Astrocyte of the spinal cord (primary cell): ENCODE results near the gene AJAP1.

ENCODE experiments used
- DNase-seq: peaks from one replicate; pipeline ENCODE4 v3.0.0; 2011; ENCODE audit warnings: low read depth, low spot score
- H3K4me3 ChIP-seq: 2 replicates; pipeline ENCODE4 v1.5.1; 2011; ENCODE audit warnings: low read depth, mild to moderate bottlenecking, low read length, moderate library complexity
- CTCF ChIP-seq: IDR thresholded peaks from 2 replicates; pipeline ENCODE4 v1.5.1; 2012; ENCODE audit warnings: low read depth, mild to moderate bottlenecking, low read length, inconsistent platforms
- in situ Hi-C: cut with HindIII; loops from 2 replicates; pipeline ENCODE4 v1.10.0; 2017; ENCODE audit warnings: low sequenced_read_pairs

Gene AJAP1

GRCh38 chr1:4628992-4629391 is 25.4 kb upstream of the AJAP1 start:
- no peak overlapping the region for H3K4me3 ChIP-seq
- no peak for DNase-seq
- in situ Hi-C loops: no loop called here
- no peak for TF ChIP-seq CTCF

DNA sequence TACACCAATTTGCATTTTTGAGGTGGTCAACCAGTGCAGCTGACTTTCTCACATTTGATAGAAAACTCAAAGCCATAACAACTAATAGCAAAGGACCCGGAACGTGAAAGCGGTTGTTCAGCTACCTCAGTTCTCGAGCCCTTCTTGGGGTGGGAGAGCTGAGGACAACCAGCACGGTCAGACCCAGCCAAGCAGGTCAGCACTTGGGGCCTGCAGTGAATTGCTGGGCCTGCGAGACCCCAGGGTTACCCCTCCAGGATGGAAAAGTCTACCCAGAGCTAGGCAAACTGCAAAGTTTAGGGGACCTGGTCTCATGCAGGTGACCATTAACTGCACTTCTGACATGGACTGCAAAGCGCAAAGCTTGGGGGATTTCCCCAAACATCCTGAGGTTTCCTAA is 23.8 kb upstream of the AJAP1 start:
- H3K4me3 ChIP-seq: no peak overlapping the region
- no peak for DNase-seq
- in situ Hi-C loops: no loop called here
- TF ChIP-seq CTCF: no peak

- in situ Hi-C loops: no loop called here
- DNase-seq: no peak
- no peak for TF ChIP-seq CTCF
- no peak overlapping the region for H3K4me3 ChIP-seq
Observed at GRCh38 chr1:4631321-4631720, 23.1 kb upstream of the AJAP1 start.

DNA sequence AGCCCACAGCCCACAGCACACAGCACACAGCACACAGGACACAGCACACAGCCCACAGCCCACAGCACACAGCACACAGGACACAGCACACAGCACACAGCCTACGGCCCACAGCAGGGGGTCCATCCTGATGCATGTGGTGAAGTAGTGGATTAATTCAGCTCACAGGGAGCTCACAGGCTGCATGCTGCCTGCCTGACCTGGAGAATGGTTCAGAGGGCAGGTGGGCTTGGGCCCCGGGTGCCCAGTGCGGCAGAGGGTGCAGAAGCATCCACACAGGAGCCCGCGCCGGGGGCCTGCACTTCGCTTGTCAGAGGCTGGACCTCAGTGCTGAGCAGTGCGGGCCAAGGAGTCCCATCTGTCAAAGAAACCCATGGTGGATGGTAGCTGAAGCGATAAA is 21.1 kb upstream of the AJAP1 start:
- TF ChIP-seq CTCF: no peak
- in situ Hi-C loops: no loop called here
- H3K4me3 ChIP-seq: no peak overlapping the region
- no peak for DNase-seq

DNA sequence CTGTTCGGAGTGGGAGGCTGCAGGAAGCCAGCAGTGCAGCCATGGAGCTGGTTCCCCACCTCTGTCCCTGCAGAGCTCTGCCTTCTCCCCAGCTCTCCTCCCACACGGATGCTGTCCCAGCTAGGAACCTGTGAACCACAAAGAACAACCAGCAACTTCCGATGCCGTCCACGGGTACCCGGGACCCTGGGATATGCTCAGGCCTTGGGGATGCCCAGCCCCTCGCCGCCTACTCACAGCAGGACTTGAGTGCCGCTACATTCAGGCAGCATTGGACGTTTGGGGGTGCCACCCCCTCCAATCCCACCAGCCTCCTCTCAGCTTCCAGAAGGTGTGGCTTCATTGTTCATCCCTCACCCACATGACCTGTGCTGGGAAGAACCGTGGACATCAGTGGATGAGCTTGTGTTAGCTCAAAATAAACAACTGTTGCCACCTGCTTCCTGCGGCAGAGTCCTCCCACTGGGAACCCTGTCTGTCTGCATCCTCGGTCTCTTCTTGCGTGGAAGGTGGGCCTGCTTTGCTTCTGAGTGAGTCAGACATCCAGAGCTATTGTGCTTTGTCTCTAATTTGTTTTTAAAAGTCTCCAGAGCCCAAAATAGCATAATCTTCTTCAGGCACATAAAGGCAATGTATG is 20.1 kb upstream of the AJAP1 start:
- TF ChIP-seq CTCF: no peak
- DNase-seq: no peak
- H3K4me3 ChIP-seq: no peak overlapping the region
- in situ Hi-C loops: no loop called here

- in situ Hi-C loops: no loop called here
- TF ChIP-seq CTCF: no peak
- no peak overlapping the region for H3K4me3 ChIP-seq
- no peak for DNase-seq
Observed at GRCh38 chr1:4634793-4635406, 19.5 kb upstream of the AJAP1 start.

DNA sequence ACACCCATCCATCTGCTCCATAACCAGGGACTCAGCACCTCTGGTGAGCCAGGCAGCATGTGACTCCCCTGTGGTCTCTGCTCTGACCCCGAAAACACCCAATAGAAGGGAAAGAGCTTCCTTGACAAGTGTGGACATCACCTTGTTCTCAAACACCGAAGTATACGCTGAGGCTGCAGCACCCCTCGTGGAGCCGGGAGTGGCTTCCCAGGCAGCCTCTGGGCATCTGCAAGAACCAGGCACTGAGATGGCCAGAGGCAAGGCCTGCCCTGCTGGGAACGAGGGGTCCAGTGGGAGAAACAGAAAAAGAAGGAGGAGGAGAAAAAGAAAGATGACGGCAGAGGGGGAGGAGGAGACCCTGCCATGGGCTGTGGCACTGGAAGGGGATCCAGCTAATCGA is 18.2 kb upstream of the AJAP1 start:
- TF ChIP-seq CTCF: no peak
- no peak for DNase-seq
- H3K4me3 ChIP-seq: no peak overlapping the region
- in situ Hi-C loops: no loop called here
